HG03521 (cell line): ENCODE data around the gene GAN.
"Not testable (repeated sequence)": the region's sequence is repeated elsewhere in the genome, so short reads cannot be mapped to it uniquely, and the experiment has no call there.

Experiments used
- ATAC-seq: cut with Tn5 transposase; IDR thresholded peaks from one replicate; pipeline ENCODE4 v1.9.1; 2021; ENCODE audit warnings: mild to moderate bottlenecking, moderate library complexity; ENCODE audit not compliant: unreplicated experiment

GAN gene

GRCh38 chr16:81296631-81297030, 18.1 kb upstream of the GAN start:
- no peak for ATAC-seq

GRCh38 chr16:81307770-81308169, 7.0 kb upstream of the GAN start:
- no peak for ATAC-seq

GRCh38 chr16:81310045-81310644, 4.6 kb upstream of the GAN start:
- no peak for ATAC-seq

- no peak for ATAC-seq
Observed at GRCh38 chr16:81311762-81312161, 3.0 kb upstream of the GAN start.

GRCh38 chr16:81313701-81314602, 810 bp upstream of the GAN start:
- no peak for ATAC-seq

- peak; percentile 27 for ATAC-seq
Observed at GRCh38 chr16:81315271-81316175, 761 bp downstream of the GAN start.

- ATAC-seq, result no peak
Observed at GRCh38 chr16:81316176-81316496, 1.4 kb downstream of the GAN start.

- no peak for ATAC-seq
Observed at GRCh38 chr16:81318711-81319110, 3.9 kb downstream of the GAN start.

- no peak for ATAC-seq
Observed at GRCh38 chr16:81319221-81319912, 4.6 kb downstream of the GAN start.

GRCh38 chr16:81321039-81321438, 6.3 kb downstream of the GAN start:
- no peak for ATAC-seq

- ATAC-seq, result no peak
Observed at GRCh38 chr16:81321536-81321935, 6.8 kb downstream of the GAN start.

- no peak for ATAC-seq
Observed at GRCh38 chr16:81324808-81325207, 10.0 kb downstream of the GAN start.

GRCh38 chr16:81327011-81327410, 12.2 kb downstream of the GAN start:
- no peak for ATAC-seq

GRCh38 chr16:81327447-81328196, 12.9 kb downstream of the GAN start:
- ATAC-seq, result no peak

- no peak for ATAC-seq
Observed at GRCh38 chr16:81329947-81330346, 15.2 kb downstream of the GAN start.

GRCh38 chr16:81333356-81333755, 18.6 kb downstream of the GAN start:
- ATAC-seq, result no peak

- ATAC-seq, result no peak
Observed at GRCh38 chr16:81335669-81336068, 20.9 kb downstream of the GAN start.

GRCh38 chr16:81337097-81337496, 22.3 kb downstream of the GAN start:
- no peak for ATAC-seq

GRCh38 chr16:81345172-81345571, 30.4 kb downstream of the GAN start:
- ATAC-seq, result not testable (repeated sequence)

GRCh38 chr16:81347425-81347824, 32.7 kb downstream of the GAN start:
- ATAC-seq, result no peak
